OCI-LY1 (cell line): ENCODE data around the gene CDH9.

Source experiments
- H2AFZ ChIP-seq: fragments of 200-600 bp; sonication (generic), shearing (Covaris generic); 2 replicates; pipeline ENCODE4 v1.6.0; 2014; ENCODE audit warnings: antibody characterized with exemption, mild to moderate bottlenecking, low read length
- H3F3A ChIP-seq: fragments of 200-600 bp; sonication (generic), shearing (Covaris generic); 2 replicates; pipeline ENCODE4 v1.6.0; 2014; ENCODE audit warnings: mild to moderate bottlenecking, antibody characterized with exemption, low read length, moderate library complexity; ENCODE audit not compliant: insufficient read depth
- H3K27ac ChIP-seq: fragments of 200-600 bp; sonication (generic); 2 replicates; pipeline ENCODE4 v1.5.1; 2014; ENCODE audit warnings: low read length, mixed run types, mild to moderate bottlenecking, low read depth; ENCODE audit not compliant: poor library complexity, severe bottlenecking
- H3K27me3 ChIP-seq: fragments of 200-600 bp; sonication (generic); 2 replicates; pipeline ENCODE4 v1.6.0; 2014; ENCODE audit warnings: antibody characterized with exemption, mild to moderate bottlenecking, low read length, moderate library complexity; ENCODE audit not compliant: insufficient read depth
- H3K36me3 ChIP-seq: fragments of 200-600 bp; sonication (generic); 2 replicates; pipeline ENCODE4 v1.6.1; 2014; ENCODE audit warnings: mild to moderate bottlenecking, antibody characterized with exemption, low read length, moderate library complexity, mixed read lengths; ENCODE audit not compliant: insufficient read depth
- H3K4me1 ChIP-seq: fragments of 200-600 bp; sonication (generic); 2 replicates; pipeline ENCODE4 v1.5.1; 2014; ENCODE audit warnings: mild to moderate bottlenecking, low read length, moderate library complexity; ENCODE audit not compliant: insufficient read depth, severe bottlenecking
- H3K4me2 ChIP-seq: fragments of 200-600 bp; sonication (generic), shearing (Covaris generic); 2 replicates; pipeline ENCODE4 v1.6.1; 2014; ENCODE audit warnings: low read length
- H3K4me3 ChIP-seq: fragments of 200-600 bp; sonication (generic); 2 replicates; pipeline ENCODE4 v1.5.1; 2014; ENCODE audit warnings: low read length, low read depth, mild to moderate bottlenecking, mixed read lengths; ENCODE audit not compliant: poor library complexity, severe bottlenecking
- H3K79me2 ChIP-seq: fragments of 200-600 bp; shearing (Covaris generic); 2 replicates; pipeline ENCODE4 v1.6.1; 2016; ENCODE audit warnings: mixed run types, low read length, mixed read lengths; ENCODE audit not compliant: insufficient read depth
- H3K9ac ChIP-seq: fragments of 200-600 bp; sonication (generic), shearing (Covaris generic); 2 replicates; pipeline ENCODE4 v1.6.1; 2014; ENCODE audit warnings: mild to moderate bottlenecking, low read length, mixed read lengths
- H3K9me2 ChIP-seq: fragments of 200-600 bp; sonication (generic), shearing (Covaris generic); 2 replicates; pipeline ENCODE4 v1.6.1; 2014; ENCODE audit warnings: low read depth, mild to moderate bottlenecking, low read length, mixed read lengths
- H3K9me3 ChIP-seq: fragments of 200-600 bp; shearing (Covaris generic); 2 replicates; pipeline ENCODE4 v1.6.1; 2014; ENCODE audit warnings: low read length, mixed read lengths
- H4K20me1 ChIP-seq: fragments of 200-600 bp; sonication (generic), shearing (Covaris generic); 2 replicates; pipeline ENCODE4 v1.6.0; 2016; ENCODE audit warnings: mild to moderate bottlenecking, low read length; ENCODE audit not compliant: insufficient read depth
- EZH2 ChIP-seq: fragments of 200-600 bp; sonication (generic), shearing (Covaris generic); IDR thresholded peaks from 2 replicates; pipeline ENCODE4 v1.8.0; 2017; ENCODE audit warnings: borderline replicate concordance, mixed run types, mild to moderate bottlenecking, antibody characterized with exemption, low read length, moderate library complexity, mixed read lengths
- TF ChIP-seq, protein P1 (sequence below): fragments of 200-600 bp; sonication (generic), shearing (Covaris generic); IDR thresholded peaks from 2 replicates; pipeline ENCODE4 v1.5.1; 2017; ENCODE audit warnings: mild to moderate bottlenecking, antibody characterized with exemption, low read length, moderate library complexity, mixed read lengths

The CDH9 gene

GRCh38 chr5:27026063-27026462 lies 12.3 kb downstream of the CDH9 start:
- no peak overlapping the region for H2AFZ ChIP-seq
- no peak overlapping the region for H3K4me3 ChIP-seq
- no peak overlapping the region for H3K4me2 ChIP-seq
- H3K4me1 ChIP-seq: no peaks in the 10 kb centered on the region
- no peak overlapping the region for H3K9ac ChIP-seq
- H4K20me1 ChIP-seq: no peaks in the 10 kb centered on the region
- H3F3A ChIP-seq: no peaks in the 10 kb centered on the region
- no peaks in the 10 kb centered on the region for H3K9me2 ChIP-seq
- no peaks in the 10 kb centered on the region for H3K27me3 ChIP-seq
- H3K27ac ChIP-seq: no peak overlapping the region
- no peaks in the 10 kb centered on the region for H3K79me2 ChIP-seq
- TF ChIP-seq, protein P1, sequence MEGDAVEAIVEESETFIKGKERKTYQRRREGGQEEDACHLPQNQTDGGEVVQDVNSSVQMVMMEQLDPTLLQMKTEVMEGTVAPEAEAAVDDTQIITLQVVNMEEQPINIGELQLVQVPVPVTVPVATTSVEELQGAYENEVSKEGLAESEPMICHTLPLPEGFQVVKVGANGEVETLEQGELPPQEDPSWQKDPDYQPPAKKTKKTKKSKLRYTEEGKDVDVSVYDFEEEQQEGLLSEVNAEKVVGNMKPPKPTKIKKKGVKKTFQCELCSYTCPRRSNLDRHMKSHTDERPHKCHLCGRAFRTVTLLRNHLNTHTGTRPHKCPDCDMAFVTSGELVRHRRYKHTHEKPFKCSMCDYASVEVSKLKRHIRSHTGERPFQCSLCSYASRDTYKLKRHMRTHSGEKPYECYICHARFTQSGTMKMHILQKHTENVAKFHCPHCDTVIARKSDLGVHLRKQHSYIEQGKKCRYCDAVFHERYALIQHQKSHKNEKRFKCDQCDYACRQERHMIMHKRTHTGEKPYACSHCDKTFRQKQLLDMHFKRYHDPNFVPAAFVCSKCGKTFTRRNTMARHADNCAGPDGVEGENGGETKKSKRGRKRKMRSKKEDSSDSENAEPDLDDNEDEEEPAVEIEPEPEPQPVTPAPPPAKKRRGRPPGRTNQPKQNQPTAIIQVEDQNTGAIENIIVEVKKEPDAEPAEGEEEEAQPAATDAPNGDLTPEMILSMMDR: no peak
- TF ChIP-seq EZH2: no peak
- H3K9me3 ChIP-seq: no peaks in the 10 kb centered on the region
- no peaks in the 10 kb centered on the region for H3K36me3 ChIP-seq

GRCh38 chr5:27021471-27021870 lies 16.9 kb downstream of the CDH9 start:
- Histone ChIP-seq H2AFZ (no peak overlapping the region), H3K4me2 (no peak overlapping the region), H3F3A (no peaks in the 10 kb centered on the region), H3K9me3 (no peaks in the 10 kb centered on the region), H3K4me3 (no peak overlapping the region), H3K27me3 (no peaks in the 10 kb centered on the region), H3K79me2 (no peaks in the 10 kb centered on the region), H4K20me1 (no peaks in the 10 kb centered on the region), H3K4me1 (no peaks in the 10 kb centered on the region), H3K36me3 (no peaks in the 10 kb centered on the region), H3K9me2 (no peaks in the 10 kb centered on the region), H3K27ac (no peak overlapping the region), H3K9ac (no peak overlapping the region)
- TF ChIP-seq, protein P1: no peak
- no peak for TF ChIP-seq EZH2

DNA sequence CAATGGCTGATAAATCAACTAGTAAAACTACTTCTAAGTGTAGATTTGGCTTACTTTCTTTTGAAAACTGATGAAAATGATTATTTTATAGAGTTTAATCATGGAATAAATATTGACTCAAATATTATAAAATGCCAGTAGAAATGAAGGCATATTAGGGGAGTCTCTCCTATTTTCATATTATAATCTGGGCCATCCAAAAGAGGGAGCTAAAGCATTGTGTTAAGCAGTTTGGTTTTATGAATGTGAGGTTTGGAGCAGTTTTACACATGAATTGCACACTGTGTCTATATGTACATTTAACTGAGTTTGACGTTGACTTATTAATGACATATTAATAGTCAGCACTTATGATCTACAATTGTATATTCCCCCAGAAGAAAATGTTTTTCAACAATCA lies 17.4 kb downstream of the CDH9 start:
- no peak overlapping the region for H3K4me3 ChIP-seq
- H3K79me2 ChIP-seq: no peaks in the 10 kb centered on the region
- H3K4me2 ChIP-seq: no peak overlapping the region
- TF ChIP-seq EZH2: no peak
- TF ChIP-seq, protein P1: peak; percentile 41
- H3F3A ChIP-seq: no peaks in the 10 kb centered on the region
- no peaks in the 10 kb centered on the region for H3K4me1 ChIP-seq
- no peaks in the 10 kb centered on the region for H3K36me3 ChIP-seq
- H3K9ac ChIP-seq: no peak overlapping the region
- H2AFZ ChIP-seq: no peak overlapping the region
- H3K9me2 ChIP-seq: no peaks in the 10 kb centered on the region
- no peaks in the 10 kb centered on the region for H4K20me1 ChIP-seq
- H3K9me3 ChIP-seq: no peaks in the 10 kb centered on the region
- H3K27ac ChIP-seq: no peak overlapping the region
- no peaks in the 10 kb centered on the region for H3K27me3 ChIP-seq
